ENCODE measurements around the gene OTOF. TPM values are rescaled to one million over a fixed set of nuclear protein-coding genes. Genes with fewer than 3 reads are reported as not detected.

Gene OTOF
- total RNA-seq, 6 experiments from 2014 or later = 0.05 TPM; not detected in 5

- Mint-ChIP-seq H3K36me3 (ENCODE audit: low read depth) (no peaks in the 10 kb centered on the region), H3K27ac (no peak overlapping the region), H3K9me3 (no peaks in the 10 kb centered on the region), H3K4me1 (ENCODE audit: low read depth) (no peaks in the 10 kb centered on the region), H3K27me3 (ENCODE audit: insufficient read depth) (peaks cover 18% of the 10 kb centered on the region), H3K4me3 (no peak overlapping the region)
- TF ChIP-seq CTCF (IDR thresholded peaks at IDR 0.05) = no peak
- no peak for DNase-seq
Observed at GRCh38 chr2:26422947-26423629, 54.8 kb downstream of the OTOF start.

GRCh38 chr2:26421961-26422360 lies 56.0 kb downstream of the OTOF start:
- peaks cover 25% of the 10 kb centered on the region for H3K27me3 Mint-ChIP-seq (ENCODE audit: insufficient read depth)
- H3K27ac Mint-ChIP-seq = no peak overlapping the region
- no peak overlapping the region for H3K4me3 Mint-ChIP-seq
- H3K9me3 Mint-ChIP-seq = no peaks in the 10 kb centered on the region
- no peaks in the 10 kb centered on the region for H3K4me1 Mint-ChIP-seq (ENCODE audit: low read depth)
- TF ChIP-seq CTCF (IDR thresholded peaks at IDR 0.05) = no peak
- H3K36me3 Mint-ChIP-seq (ENCODE audit: low read depth) = no peaks in the 10 kb centered on the region
- no peak for DNase-seq

- H3K27me3 Mint-ChIP-seq (ENCODE audit: insufficient read depth) = peaks cover 9% of the 10 kb centered on the region
- no peak overlapping the region for H3K27ac Mint-ChIP-seq
- TF ChIP-seq CTCF (IDR thresholded peaks at IDR 0.05) = no peak
- H3K9me3 Mint-ChIP-seq = no peaks in the 10 kb centered on the region
- H3K36me3 Mint-ChIP-seq (ENCODE audit: low read depth) = no peaks in the 10 kb centered on the region
- no peak overlapping the region for H3K4me3 Mint-ChIP-seq
- peaks cover 7% of the 10 kb centered on the region; the same call in 1 of the 2 replicates for H3K4me1 Mint-ChIP-seq (ENCODE audit: low read depth)
- DNase-seq = no peak
Observed at GRCh38 chr2:26414311-26414710, 63.6 kb downstream of the OTOF start.

GRCh38 chr2:26412091-26412673 lies 65.7 kb downstream of the OTOF start:
- Mint-ChIP-seq H3K4me3 (no peak overlapping the region; the same call in 1 of the 2 replicates), H3K27me3 (ENCODE audit: insufficient read depth) (peaks cover 12% of the 10 kb centered on the region), H3K4me1 (ENCODE audit: low read depth) (peaks cover 7% of the 10 kb centered on the region; the same call in 1 of the 2 replicates), H3K9me3 (no peaks in the 10 kb centered on the region), H3K27ac (no peak overlapping the region), H3K36me3 (ENCODE audit: low read depth) (no peaks in the 10 kb centered on the region)
- DNase-seq = no peak
- no peak for TF ChIP-seq CTCF (IDR thresholded peaks at IDR 0.05)

- no peak for DNase-seq
- Mint-ChIP-seq H3K9me3 (no peaks in the 10 kb centered on the region), H3K4me1 (ENCODE audit: low read depth) (peaks cover 7% of the 10 kb centered on the region; the same call in 1 of the 2 replicates), H3K36me3 (ENCODE audit: low read depth) (no peaks in the 10 kb centered on the region), H3K4me3 (no peak overlapping the region), H3K27me3 (ENCODE audit: insufficient read depth) (peaks cover 10% of the 10 kb centered on the region), H3K27ac (no peak overlapping the region)
- no peak for TF ChIP-seq CTCF (IDR thresholded peaks at IDR 0.05)
Observed at GRCh38 chr2:26411419-26411818, 66.5 kb downstream of the OTOF start.
